ENCODE results near the gene HMGN4. TPM values are rescaled to one million over a fixed set of nuclear protein-coding genes. Genes with fewer than 3 reads are reported as not detected.
"Not testable (repeated sequence)": the region's sequence is repeated elsewhere in the genome, so short reads cannot be mapped to it uniquely, and the experiment has no call there.

Gene HMGN4
- total RNA-seq, 1 donor from 2014 or later, result 25.1 TPM

- DNase-seq, result peak; percentile 90
- peak; percentile 93 for ATAC-seq (ENCODE audit: poor library complexity)
- intact Hi-C loops (cut with DNase I), result loop anchor here (2.0 kb wide), 1 partner anchor 16 kb away; no protein-coding TSS in a partner anchor
Observed at GRCh38 chr6:26520850-26521599, 17.1 kb upstream of the HMGN4 start.

- DNase-seq, result peak; percentile 90
- peak; percentile 96 for ATAC-seq (ENCODE audit: poor library complexity)
- intact Hi-C loops (cut with DNase I), result loop anchor here (2.0 kb wide), 1 partner anchor 15 kb away; no protein-coding TSS in a partner anchor
Observed at GRCh38 chr6:26521600-26522391, 16.4 kb upstream of the HMGN4 start.

GRCh38 chr6:26522486-26523228 lies 15.5 kb upstream of the HMGN4 start:
- DNase-seq; intact Hi-C loops (cut with DNase I); ATAC-seq (ENCODE audit: poor library complexity): not testable (repeated sequence)

GRCh38 chr6:26524314-26524713 lies 13.9 kb upstream of the HMGN4 start:
- DNase-seq; intact Hi-C loops (cut with DNase I); ATAC-seq (ENCODE audit: poor library complexity): not testable (repeated sequence)

GRCh38 chr6:26524722-26525370 lies 13.3 kb upstream of the HMGN4 start:
- no peak for DNase-seq
- no peak for ATAC-seq (ENCODE audit: poor library complexity)
- intact Hi-C loops (cut with DNase I), result no loop called here

GRCh38 chr6:26525838-26526237 lies 12.3 kb upstream of the HMGN4 start:
- ATAC-seq (ENCODE audit: poor library complexity), result no peak
- intact Hi-C loops (cut with DNase I), result no loop called here
- DNase-seq, result no peak

- no peak for ATAC-seq (ENCODE audit: poor library complexity)
- no peak for DNase-seq
- intact Hi-C loops (cut with DNase I), result no loop called here
Observed at GRCh38 chr6:26526928-26527327, 11.2 kb upstream of the HMGN4 start.

- intact Hi-C loops (cut with DNase I), result no loop called here
- no peak for ATAC-seq (ENCODE audit: poor library complexity)
- no peak for DNase-seq
Observed at GRCh38 chr6:26530203-26530602, 8.0 kb upstream of the HMGN4 start.

- intact Hi-C loops (cut with DNase I), result no loop called here
- no peak for DNase-seq
- no peak for ATAC-seq (ENCODE audit: poor library complexity)
Observed at GRCh38 chr6:26531897-26532296, 6.3 kb upstream of the HMGN4 start.

GRCh38 chr6:26532699-26533531 lies 5.3 kb upstream of the HMGN4 start:
- ATAC-seq (ENCODE audit: poor library complexity) (peak; percentile 68), DNase-seq (peak; percentile 91)
- intact Hi-C loops (cut with DNase I), result no loop called here

- no peak for DNase-seq
- ATAC-seq (ENCODE audit: poor library complexity), result no peak
- intact Hi-C loops (cut with DNase I), result no loop called here
Observed at GRCh38 chr6:26533532-26533931, 4.6 kb upstream of the HMGN4 start.

GRCh38 chr6:26534681-26535465 lies 3.3 kb upstream of the HMGN4 start:
- no peak for DNase-seq
- intact Hi-C loops (cut with DNase I), result no loop called here
- ATAC-seq (ENCODE audit: poor library complexity), result no peak

GRCh38 chr6:26536571-26537159 lies 1.5 kb upstream of the HMGN4 start:
- intact Hi-C loops (cut with DNase I), result loop anchor here (2.0 kb wide), 2 partner anchors 16 kb away; no protein-coding TSS in a partner anchor
- ATAC-seq (ENCODE audit: poor library complexity), result no peak
- no peak for DNase-seq

GRCh38 chr6:26537160-26537845 lies 863 bp upstream of the HMGN4 start:
- intact Hi-C loops (cut with DNase I), result loop anchor here (2.0 kb wide), 2 partner anchors 15 to 17 kb away; no protein-coding TSS in a partner anchor
- ATAC-seq (ENCODE audit: poor library complexity), result peak; percentile 81
- DNase-seq, result peak; percentile 92

- DNase-seq (no peak), ATAC-seq (ENCODE audit: poor library complexity) (peak; percentile 0)
- intact Hi-C loops (cut with DNase I), result no loop called here
Observed at GRCh38 chr6:26538572-26538902, 371 bp downstream of the HMGN4 start.

- ATAC-seq (ENCODE audit: poor library complexity) (no peak), DNase-seq (no peak)
- intact Hi-C loops (cut with DNase I), result no loop called here
Observed at GRCh38 chr6:26539071-26539615, 977 bp downstream of the HMGN4 start.

All from Right ventricle myocardium superior (tissue), 1 donor.